A549 (cell line): Measurements from ENCODE around the gene ARL8B.

Experiments used
- BHLHE40 ChIP-seq: IDR thresholded peaks from 2 replicates; pipeline ENCODE4 v1.6.1; 2012; ENCODE audit warnings: low read depth, low read length, inconsistent platforms
- CEBPB ChIP-seq, 2 experiments: fragments of >200 bp in 1 of 2; sonication (Bioruptor Twin) in 1 of 2; formaldehyde crosslinking in 1 of 2; IDR thresholded peaks; 2 replicates each; pipeline ENCODE4 v1.6.1; 2012 to 2016
- CHD2 ChIP-seq: fragments of 150-350 bp; IDR thresholded peaks from 2 replicates; pipeline ENCODE4 v1.6.1; 2014; ENCODE audit warnings: low read length; ENCODE audit not compliant: partially characterized antibody
- GATA3 ChIP-seq: IDR thresholded peaks from 2 replicates; pipeline ENCODE4 v1.6.1; 2012; ENCODE audit warnings: borderline replicate concordance
- HOXA7 ChIP-seq: fragments of 250-450 bp; sonication (Bioruptor Pico); IDR thresholded peaks from 2 replicates; pipeline ENCODE4 v1.5.0; 2020; ENCODE audit warnings: mild to moderate bottlenecking, moderate library complexity
- NR3C1 ChIP-seq: fragments of >200 bp; sonication (Bioruptor Twin); formaldehyde crosslinking; IDR thresholded peaks from 3 replicates; pipeline ENCODE4 v1.6.1; 2017
- RNF2 ChIP-seq: fragments of 200-600 bp; sonication (generic); IDR thresholded peaks from 2 replicates; pipeline ENCODE4 v1.6.1; 2016; ENCODE audit warnings: low read depth, mild to moderate bottlenecking, antibody characterized with exemption, moderate library complexity, borderline replicate concordance
- TF ChIP-seq, protein P1 (sequence below): fragments of >200 bp; sonication (Bioruptor Twin); formaldehyde crosslinking; IDR thresholded peaks from 3 replicates; pipeline ENCODE4 v1.5.1; 2016
- TF ChIP-seq, protein P2 (sequence below): IDR thresholded peaks from 2 replicates; pipeline ENCODE4 v1.6.1; 2012
- TF ChIP-seq, protein P3 (sequence below): fragments of 200-600 bp; sonication (generic); IDR thresholded peaks from 2 replicates; pipeline ENCODE4 v1.6.1; 2016; ENCODE audit warnings: antibody characterized with exemption, mild to moderate bottlenecking, moderate library complexity

DNA sequence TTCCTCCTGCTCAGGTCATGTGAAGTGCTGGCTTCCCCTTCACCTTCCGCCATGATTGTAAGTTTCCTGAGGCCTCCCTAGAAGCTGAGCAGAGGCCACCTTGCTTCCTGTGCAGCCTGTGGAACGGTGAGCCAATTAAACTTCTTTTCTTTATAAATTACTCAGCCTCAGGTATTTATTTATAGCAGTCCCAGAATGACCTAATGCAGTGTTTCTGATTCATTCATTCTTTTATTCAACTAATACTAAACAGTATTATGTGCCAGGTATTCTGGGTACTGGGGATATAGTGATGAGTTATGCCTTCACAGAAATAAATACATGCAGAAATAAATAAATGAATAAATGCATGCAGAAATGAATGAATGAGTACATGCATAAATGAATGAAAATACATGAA, 107.3 kb downstream of the ARL8B start:
- TF ChIP-seq RNF2 (no peak), NR3C1 (no peak), GATA3 (no peak), HOXA7 (CRISPR knock-in tag) (no peak), CEBPB (IDR thresholded peaks at IDR 0.05) (no peak), BHLHE40 (no peak), CHD2 (no peak)
- TF ChIP-seq, protein P1, sequence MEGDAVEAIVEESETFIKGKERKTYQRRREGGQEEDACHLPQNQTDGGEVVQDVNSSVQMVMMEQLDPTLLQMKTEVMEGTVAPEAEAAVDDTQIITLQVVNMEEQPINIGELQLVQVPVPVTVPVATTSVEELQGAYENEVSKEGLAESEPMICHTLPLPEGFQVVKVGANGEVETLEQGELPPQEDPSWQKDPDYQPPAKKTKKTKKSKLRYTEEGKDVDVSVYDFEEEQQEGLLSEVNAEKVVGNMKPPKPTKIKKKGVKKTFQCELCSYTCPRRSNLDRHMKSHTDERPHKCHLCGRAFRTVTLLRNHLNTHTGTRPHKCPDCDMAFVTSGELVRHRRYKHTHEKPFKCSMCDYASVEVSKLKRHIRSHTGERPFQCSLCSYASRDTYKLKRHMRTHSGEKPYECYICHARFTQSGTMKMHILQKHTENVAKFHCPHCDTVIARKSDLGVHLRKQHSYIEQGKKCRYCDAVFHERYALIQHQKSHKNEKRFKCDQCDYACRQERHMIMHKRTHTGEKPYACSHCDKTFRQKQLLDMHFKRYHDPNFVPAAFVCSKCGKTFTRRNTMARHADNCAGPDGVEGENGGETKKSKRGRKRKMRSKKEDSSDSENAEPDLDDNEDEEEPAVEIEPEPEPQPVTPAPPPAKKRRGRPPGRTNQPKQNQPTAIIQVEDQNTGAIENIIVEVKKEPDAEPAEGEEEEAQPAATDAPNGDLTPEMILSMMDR, result no peak
- TF ChIP-seq, protein P2, sequence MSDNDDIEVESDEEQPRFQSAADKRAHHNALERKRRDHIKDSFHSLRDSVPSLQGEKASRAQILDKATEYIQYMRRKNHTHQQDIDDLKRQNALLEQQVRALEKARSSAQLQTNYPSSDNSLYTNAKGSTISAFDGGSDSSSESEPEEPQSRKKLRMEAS, result no peak
- TF ChIP-seq, protein P3, sequence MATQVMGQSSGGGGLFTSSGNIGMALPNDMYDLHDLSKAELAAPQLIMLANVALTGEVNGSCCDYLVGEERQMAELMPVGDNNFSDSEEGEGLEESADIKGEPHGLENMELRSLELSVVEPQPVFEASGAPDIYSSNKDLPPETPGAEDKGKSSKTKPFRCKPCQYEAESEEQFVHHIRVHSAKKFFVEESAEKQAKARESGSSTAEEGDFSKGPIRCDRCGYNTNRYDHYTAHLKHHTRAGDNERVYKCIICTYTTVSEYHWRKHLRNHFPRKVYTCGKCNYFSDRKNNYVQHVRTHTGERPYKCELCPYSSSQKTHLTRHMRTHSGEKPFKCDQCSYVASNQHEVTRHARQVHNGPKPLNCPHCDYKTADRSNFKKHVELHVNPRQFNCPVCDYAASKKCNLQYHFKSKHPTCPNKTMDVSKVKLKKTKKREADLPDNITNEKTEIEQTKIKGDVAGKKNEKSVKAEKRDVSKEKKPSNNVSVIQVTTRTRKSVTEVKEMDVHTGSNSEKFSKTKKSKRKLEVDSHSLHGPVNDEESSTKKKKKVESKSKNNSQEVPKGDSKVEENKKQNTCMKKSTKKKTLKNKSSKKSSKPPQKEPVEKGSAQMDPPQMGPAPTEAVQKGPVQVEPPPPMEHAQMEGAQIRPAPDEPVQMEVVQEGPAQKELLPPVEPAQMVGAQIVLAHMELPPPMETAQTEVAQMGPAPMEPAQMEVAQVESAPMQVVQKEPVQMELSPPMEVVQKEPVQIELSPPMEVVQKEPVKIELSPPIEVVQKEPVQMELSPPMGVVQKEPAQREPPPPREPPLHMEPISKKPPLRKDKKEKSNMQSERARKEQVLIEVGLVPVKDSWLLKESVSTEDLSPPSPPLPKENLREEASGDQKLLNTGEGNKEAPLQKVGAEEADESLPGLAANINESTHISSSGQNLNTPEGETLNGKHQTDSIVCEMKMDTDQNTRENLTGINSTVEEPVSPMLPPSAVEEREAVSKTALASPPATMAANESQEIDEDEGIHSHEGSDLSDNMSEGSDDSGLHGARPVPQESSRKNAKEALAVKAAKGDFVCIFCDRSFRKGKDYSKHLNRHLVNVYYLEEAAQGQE, result no peak
